Skeletal muscle tissue (tissue), 4 donors: ENCODE measurements around the gene ALDH16A1. TPM values are rescaled to one million over a fixed set of nuclear protein-coding genes. Genes with fewer than 3 reads are reported as not detected.
"Not testable (repeated sequence)": the region's sequence is repeated elsewhere in the genome, so short reads cannot be mapped to it uniquely, and the experiment has no call there.

Source experiments
- H3K27ac ChIP-seq: one replicate; pipeline ENCODE4 v1.7.0; 2013; ENCODE audit warnings: mild to moderate bottlenecking, low read depth, low read length, inconsistent platforms
- H3K27me3 ChIP-seq, 3 donors: one replicate each; pipeline ENCODE4 v1.7.0; 2013; ENCODE audit warnings: low read length in 3 of 3; ENCODE audit not compliant: control insufficient read depth in 3 of 3, insufficient read depth in 3 of 3
- H3K36me3 ChIP-seq, 3 donors: one replicate each; pipeline ENCODE4 v1.7.0; 2013; ENCODE audit warnings: low read length in 3 of 3; ENCODE audit not compliant: control insufficient read depth in 3 of 3, insufficient read depth in 3 of 3
- H3K4me1 ChIP-seq, 3 donors: one replicate each; pipeline ENCODE4 v1.7.0; 2013; ENCODE audit warnings: low read length in 3 of 3, mild to moderate bottlenecking in 3 of 3; ENCODE audit not compliant: control insufficient read depth in 3 of 3, insufficient read depth in 3 of 3
- H3K4me3 ChIP-seq, 3 donors: one replicate each; pipeline ENCODE4 v1.7.0; 2013; ENCODE audit warnings: low read length in 3 of 3
- H3K9ac ChIP-seq, 3 donors: one replicate each; pipeline ENCODE4 v1.7.0; 2013; ENCODE audit warnings: low read length in 3 of 3, mild to moderate bottlenecking in 3 of 3, moderate library complexity in 2 of 3, low read depth in 1 of 3
- H3K9me3 ChIP-seq, 3 donors: one replicate each; pipeline ENCODE4 v1.7.0; 2013; ENCODE audit warnings: low read length in 3 of 3; ENCODE audit not compliant: control insufficient read depth in 3 of 3
- total RNA-seq: library from RNA; depleted of rRNA; stranded (reverse); fragments of >200 nt; gene quantifications from one replicate; pipeline ENCODE4 v1.2.3, GENCODE V29; 2014
- donor health status: Osteomylitis.

The ALDH16A1 gene
- total RNA-seq, 1 donor from 2014 or later, result 20.9 TPM

- not testable (repeated sequence) for H3K27ac ChIP-seq, H3K4me3 ChIP-seq, H3K9me3 ChIP-seq, H3K9ac ChIP-seq
- peaks cover 27 to 28% (median 28%) of the 10 kb centered on the region in 3 donors for H3K27me3 ChIP-seq
- peaks cover 6 to 18% (median 13%) of the 10 kb centered on the region in 3 donors for H3K4me1 ChIP-seq
- H3K36me3 ChIP-seq, result peaks cover 8 to 19% (median 18%) of the 10 kb centered on the region in 3 donors
Measured at GRCh38 chr19:49444100-49444700, 8.8 kb upstream of the ALDH16A1 start.

GRCh38 chr19:49445997-49446396, 7.0 kb upstream of the ALDH16A1 start:
- Histone ChIP-seq H3K27me3 (peaks cover 10 to 12% (median 11%) of the 10 kb centered on the region in 3 donors), H3K36me3 (peaks cover 11 to 20% (median 19%) of the 10 kb centered on the region in 3 donors), H3K27ac (no peak overlapping the region), H3K4me1 (peaks cover 15 to 25% (median 15%) of the 10 kb centered on the region in 3 donors), H3K9ac (no peak overlapping the region), H3K9me3 (no peaks in the 10 kb centered on the region), H3K4me3 (no peak overlapping the region)

- no peak overlapping the region for H3K4me3 ChIP-seq
- peaks cover 11 to 20% (median 19%) of the 10 kb centered on the region in 3 donors for H3K36me3 ChIP-seq
- H3K27me3 ChIP-seq, result no peaks in the 10 kb centered on the region
- no peak overlapping the region for H3K27ac ChIP-seq
- H3K4me1 ChIP-seq, result peaks cover 12 to 24% (median 17%) of the 10 kb centered on the region in 3 donors
- no peaks in the 10 kb centered on the region for H3K9me3 ChIP-seq
- no peak overlapping the region for H3K9ac ChIP-seq
Measured at GRCh38 chr19:49447485-49448431, 5.3 kb upstream of the ALDH16A1 start.

GRCh38 chr19:49448432-49448786, 4.6 kb upstream of the ALDH16A1 start:
- no peaks in the 10 kb centered on the region for H3K9me3 ChIP-seq
- H3K27ac ChIP-seq, result no peak overlapping the region
- no peak overlapping the region for H3K4me3 ChIP-seq
- H3K36me3 ChIP-seq, result peaks cover 11 to 20% (median 19%) of the 10 kb centered on the region in 3 donors
- H3K4me1 ChIP-seq, result peaks cover 12 to 20% (median 17%) of the 10 kb centered on the region in 3 donors
- H3K27me3 ChIP-seq, result no peaks in the 10 kb centered on the region
- no peak overlapping the region for H3K9ac ChIP-seq

- no peaks in the 10 kb centered on the region for H3K27me3 ChIP-seq
- H3K36me3 ChIP-seq, result peaks cover 11 to 20% (median 19%) of the 10 kb centered on the region in 3 donors
- H3K27ac ChIP-seq, result no peak overlapping the region
- H3K9me3 ChIP-seq, result no peaks in the 10 kb centered on the region
- H3K4me1 ChIP-seq, result peaks cover 20 to 27% (median 26%) of the 10 kb centered on the region in 3 donors
- peak overlapping the region in 1 of 3 donors; percentile 6 for H3K4me3 ChIP-seq
- peak overlapping the region in 2 of 3 donors; percentile 33 to 51 for H3K9ac ChIP-seq
Measured at GRCh38 chr19:49450405-49450804, 2.6 kb upstream of the ALDH16A1 start.

GRCh38 chr19:49451430-49452181, 1.4 kb upstream of the ALDH16A1 start, which contains the start of gene PIH1D1:
Gene PIH1D1 (minus strand): TSS chr19:49451814. CDS start chr19:49451574, 240 bp downstream.
- Histone ChIP-seq H3K27me3 (no peaks in the 10 kb centered on the region), H3K27ac (peak within 1 kb of the TSS; percentile 95), H3K36me3 (peaks cover 10 to 19% (median 17%) of the 10 kb centered on the region in 3 donors), H3K4me3 (peak within 1 kb of the TSS; percentile 99 to 100 (median 100)), H3K4me1 (peaks cover 23 to 30% (median 27%) of the 10 kb centered on the region in 3 donors), H3K9ac (peak within 1 kb of the TSS; percentile 94 to 98 (median 97)), H3K9me3 (no peaks in the 10 kb centered on the region)

- Histone ChIP-seq H3K27me3 (no peaks in the 10 kb centered on the region), H3K4me3 (peak overlapping the region; percentile 88 to 94 (median 91)), H3K9me3 (no peaks in the 10 kb centered on the region), H3K27ac (peak overlapping the region; percentile 95), H3K9ac (peak overlapping the region; percentile 83 to 95 (median 92)), H3K36me3 (peaks cover 0 to 5% (median 4%) of the 10 kb centered on the region in 3 donors), H3K4me1 (peaks cover 24 to 33% (median 31%) of the 10 kb centered on the region in 3 donors)
Measured at GRCh38 chr19:49453757-49454240, 774 bp downstream of the ALDH16A1 start.

- Histone ChIP-seq H3K27me3 (no peaks in the 10 kb centered on the region), H3K36me3 (peaks cover 0 to 2% (median 0%) of the 10 kb centered on the region in 3 donors), H3K27ac (peak overlapping the region; percentile 57), H3K9ac (no peak overlapping the region), H3K4me1 (peaks cover 13 to 22% (median 18%) of the 10 kb centered on the region in 3 donors), H3K4me3 (no peak overlapping the region), H3K9me3 (no peaks in the 10 kb centered on the region)
Measured at GRCh38 chr19:49455773-49456172, 2.7 kb downstream of the ALDH16A1 start.

GRCh38 chr19:49456326-49456725, 3.3 kb downstream of the ALDH16A1 start:
- Histone ChIP-seq H3K27me3 (no peaks in the 10 kb centered on the region), H3K4me3 (peak overlapping the region in 1 of 3 donors; percentile 3), H3K9me3 (no peaks in the 10 kb centered on the region), H3K27ac (peak overlapping the region; percentile 57), H3K36me3 (peaks cover 0 to 2% (median 0%) of the 10 kb centered on the region in 3 donors), H3K4me1 (peaks cover 12 to 21% (median 17%) of the 10 kb centered on the region in 3 donors), H3K9ac (no peak overlapping the region)
